GM19035 (cell line): Measurements from ENCODE around the gene CPD.
"Not testable (repeated sequence)": the region's sequence is repeated elsewhere in the genome, so short reads cannot be mapped to it uniquely, and the experiment has no call there.

Experiments
- ATAC-seq: cut with Tn5 transposase; IDR thresholded peaks from one replicate; pipeline ENCODE4 v1.9.1; 2021; ENCODE audit not compliant: unreplicated experiment

The CPD gene

GRCh38 chr17:30381340-30381659 is 2.6 kb downstream of the CPD start:
- no peak for ATAC-seq

- ATAC-seq: no peak
These were observed 3.6 kb downstream of the CPD start for GRCh38 chr17:30382345-30382744.

GRCh38 chr17:30388321-30389179 is 9.8 kb downstream of the CPD start:
- no peak for ATAC-seq

- no peak for ATAC-seq
These were observed 11.1 kb downstream of the CPD start for GRCh38 chr17:30389756-30390300.

GRCh38 chr17:30391534-30391933 is 12.8 kb downstream of the CPD start:
- no peak for ATAC-seq

- no peak for ATAC-seq
These were observed 14.8 kb downstream of the CPD start for GRCh38 chr17:30393491-30393890.

- no peak for ATAC-seq
These were observed 15.5 kb downstream of the CPD start for GRCh38 chr17:30393911-30394867.

GRCh38 chr17:30395398-30396022 is 16.8 kb downstream of the CPD start:
- no peak for ATAC-seq

GRCh38 chr17:30396129-30396528 is 17.4 kb downstream of the CPD start:
- no peak for ATAC-seq

- ATAC-seq: no peak
These were observed 17.9 kb downstream of the CPD start for GRCh38 chr17:30396612-30397011.

- no peak for ATAC-seq
These were observed 19.8 kb downstream of the CPD start for GRCh38 chr17:30398328-30399041.

GRCh38 chr17:30401097-30401496 is 22.4 kb downstream of the CPD start:
- ATAC-seq: no peak

GRCh38 chr17:30405161-30405560 is 26.4 kb downstream of the CPD start:
- ATAC-seq: no peak

GRCh38 chr17:30410627-30411026 is 31.9 kb downstream of the CPD start:
- not testable (repeated sequence) for ATAC-seq

- ATAC-seq: not testable (repeated sequence)
These were observed 33.3 kb downstream of the CPD start for GRCh38 chr17:30412008-30412496.

GRCh38 chr17:30413109-30413508 is 34.4 kb downstream of the CPD start:
- ATAC-seq: no peak

GRCh38 chr17:30414486-30414885 is 35.8 kb downstream of the CPD start:
- no peak for ATAC-seq

GRCh38 chr17:30415491-30415890 is 36.8 kb downstream of the CPD start:
- no peak for ATAC-seq

- ATAC-seq: not testable (repeated sequence)
These were observed 39.3 kb downstream of the CPD start for GRCh38 chr17:30418070-30418469.

GRCh38 chr17:30421592-30421991 is 42.9 kb downstream of the CPD start:
- no peak for ATAC-seq
